ENCODE data around the gene NKIRAS2. TPM values are rescaled to one million over a fixed set of nuclear protein-coding genes. Genes with fewer than 3 reads are reported as not detected.

Gene NKIRAS2
- total and polyA plus RNA-seq, 2 donors (not counting 1 experiment from before 2014, with no cell fraction given): 18.8 to 37.7 TPM

DNA sequence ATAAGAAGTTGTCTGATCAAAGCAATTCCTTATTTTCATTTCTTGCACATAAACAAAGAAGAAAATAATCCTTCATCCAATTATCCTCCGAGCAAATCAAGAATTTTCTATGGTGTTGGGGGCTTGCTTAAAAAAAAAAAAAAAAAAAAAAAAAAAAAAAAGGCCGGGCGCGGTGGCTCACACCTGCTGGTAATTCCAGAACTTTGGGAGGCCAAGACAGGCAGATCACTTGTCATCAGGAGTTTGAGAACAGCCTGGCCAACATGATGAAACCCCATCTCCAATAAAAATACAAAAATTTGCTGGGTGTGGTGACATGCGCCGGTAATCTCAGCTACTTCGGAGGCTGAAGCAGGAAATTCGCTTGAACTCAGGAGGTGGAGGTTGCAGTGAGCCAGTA, 34.0 kb upstream of the NKIRAS2 start:
- H3K36me3 ChIP-seq (ENCODE audit: control insufficient read depth, insufficient read depth, low read length): peaks cover 13% of the 10 kb centered on the region
- H3K4me2 ChIP-seq (ENCODE audit: extremely low read depth, insufficient read depth, low read length): no peak overlapping the region
- no peaks in the 10 kb centered on the region for H3K4me1 ChIP-seq (ENCODE audit: control insufficient read depth, extremely low read depth, insufficient read depth, low read length)
- no peak overlapping the region for H3K4me3 ChIP-seq (replicated peaks in 1 of 4; ENCODE audit: control extremely low read depth in 1 of 4, insufficient read depth in 1 of 4, low read depth in 3 of 4, low read length in 4 of 4)
- H3K27me3 ChIP-seq (ENCODE audit: control insufficient read depth, insufficient read depth, low read length): no peaks in the 10 kb centered on the region
- H3K27ac ChIP-seq (ENCODE audit: insufficient read depth, low read length): no peak overlapping the region
- no peaks in the 10 kb centered on the region for H3K9me3 ChIP-seq (ENCODE audit: control insufficient read depth, insufficient read depth, low read depth, low read length)
- DNase-seq (ENCODE audit: low read depth in 2 of 2): no peak
- no peak overlapping the region for H2AFZ ChIP-seq (ENCODE audit: low read length)
- no peaks in the 10 kb centered on the region for H4K20me1 ChIP-seq (ENCODE audit: control insufficient read depth, extremely low read depth, insufficient read depth, low read length)
- TF ChIP-seq EZH2 (IDR thresholded peaks at IDR 0.05; ENCODE audit: low read length, missing control alignments): no peak
- TF ChIP-seq, protein P1, sequence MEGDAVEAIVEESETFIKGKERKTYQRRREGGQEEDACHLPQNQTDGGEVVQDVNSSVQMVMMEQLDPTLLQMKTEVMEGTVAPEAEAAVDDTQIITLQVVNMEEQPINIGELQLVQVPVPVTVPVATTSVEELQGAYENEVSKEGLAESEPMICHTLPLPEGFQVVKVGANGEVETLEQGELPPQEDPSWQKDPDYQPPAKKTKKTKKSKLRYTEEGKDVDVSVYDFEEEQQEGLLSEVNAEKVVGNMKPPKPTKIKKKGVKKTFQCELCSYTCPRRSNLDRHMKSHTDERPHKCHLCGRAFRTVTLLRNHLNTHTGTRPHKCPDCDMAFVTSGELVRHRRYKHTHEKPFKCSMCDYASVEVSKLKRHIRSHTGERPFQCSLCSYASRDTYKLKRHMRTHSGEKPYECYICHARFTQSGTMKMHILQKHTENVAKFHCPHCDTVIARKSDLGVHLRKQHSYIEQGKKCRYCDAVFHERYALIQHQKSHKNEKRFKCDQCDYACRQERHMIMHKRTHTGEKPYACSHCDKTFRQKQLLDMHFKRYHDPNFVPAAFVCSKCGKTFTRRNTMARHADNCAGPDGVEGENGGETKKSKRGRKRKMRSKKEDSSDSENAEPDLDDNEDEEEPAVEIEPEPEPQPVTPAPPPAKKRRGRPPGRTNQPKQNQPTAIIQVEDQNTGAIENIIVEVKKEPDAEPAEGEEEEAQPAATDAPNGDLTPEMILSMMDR (conservative IDR thresholded peaks at IDR 0.05 in 1 of 2, IDR thresholded peaks at IDR 0.05 in 1 of 2; ENCODE audit: low read depth in 1 of 2, low read length in 2 of 2): no peak
- no peak overlapping the region for H3K9ac ChIP-seq (ENCODE audit: insufficient read depth, low read length)
- no peaks in the 10 kb centered on the region for H3K79me2 ChIP-seq (ENCODE audit: control insufficient read depth, insufficient read depth, low read length)

- Histone ChIP-seq H3K9me3 (ENCODE audit: control insufficient read depth, insufficient read depth, low read depth, low read length) (no peaks in the 10 kb centered on the region), H3K9ac (ENCODE audit: insufficient read depth, low read length) (no peak overlapping the region), H3K27ac (ENCODE audit: insufficient read depth, low read length) (no peak overlapping the region), H3K4me3 (replicated peaks in 1 of 4; ENCODE audit: control extremely low read depth in 1 of 4, insufficient read depth in 1 of 4, low read depth in 3 of 4, low read length in 4 of 4) (no peak overlapping the region), H4K20me1 (ENCODE audit: control insufficient read depth, extremely low read depth, insufficient read depth, low read length) (no peaks in the 10 kb centered on the region), H3K27me3 (ENCODE audit: control insufficient read depth, insufficient read depth, low read length) (no peaks in the 10 kb centered on the region), H3K4me1 (ENCODE audit: control insufficient read depth, extremely low read depth, insufficient read depth, low read length) (no peaks in the 10 kb centered on the region), H3K36me3 (ENCODE audit: control insufficient read depth, insufficient read depth, low read length) (peaks cover 14% of the 10 kb centered on the region), H3K4me2 (ENCODE audit: extremely low read depth, insufficient read depth, low read length) (no peak overlapping the region), H2AFZ (ENCODE audit: low read length) (no peak overlapping the region), H3K79me2 (ENCODE audit: control insufficient read depth, insufficient read depth, low read length) (no peaks in the 10 kb centered on the region)
- TF ChIP-seq, protein P1 (conservative IDR thresholded peaks at IDR 0.05 in 1 of 2, IDR thresholded peaks at IDR 0.05 in 1 of 2; ENCODE audit: low read depth in 1 of 2, low read length in 2 of 2): no peak
- TF ChIP-seq EZH2 (IDR thresholded peaks at IDR 0.05; ENCODE audit: low read length, missing control alignments): no peak
- no peak for DNase-seq (ENCODE audit: low read depth in 2 of 2)
Observed at GRCh38 chr17:41986634-41987033, 33.3 kb upstream of the NKIRAS2 start.

DNA sequence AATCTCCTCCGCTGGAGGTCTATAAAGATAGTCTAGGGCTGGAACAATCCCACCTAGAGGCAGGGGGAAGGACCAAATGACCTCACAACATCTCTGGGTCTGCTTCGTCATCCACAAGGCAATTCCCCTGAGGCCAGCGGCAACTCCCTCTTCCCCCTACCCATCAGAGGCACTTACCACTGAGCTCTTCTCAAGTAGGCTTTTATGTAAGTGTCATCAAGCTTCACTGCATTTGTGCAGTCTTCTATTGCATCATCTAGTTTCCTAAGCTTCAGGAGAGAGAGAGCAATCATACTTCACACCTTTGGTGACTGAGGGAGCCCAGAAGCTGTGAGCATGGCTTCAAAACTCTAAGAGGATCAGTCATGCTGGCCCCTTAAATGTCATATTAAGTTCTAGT, 32.2 kb upstream of the NKIRAS2 start:
- H3K79me2 ChIP-seq (ENCODE audit: control insufficient read depth, insufficient read depth, low read length): no peaks in the 10 kb centered on the region
- H3K27ac ChIP-seq (ENCODE audit: insufficient read depth, low read length): no peak overlapping the region

More for the DNA sequence above, 32.2 kb upstream of the NKIRAS2 start:
- H3K4me1 ChIP-seq (ENCODE audit: control insufficient read depth, extremely low read depth, insufficient read depth, low read length): no peaks in the 10 kb centered on the region
- no peaks in the 10 kb centered on the region for H3K27me3 ChIP-seq (ENCODE audit: control insufficient read depth, insufficient read depth, low read length)
- no peak overlapping the region for H3K9ac ChIP-seq (ENCODE audit: insufficient read depth, low read length)
- no peaks in the 10 kb centered on the region for H4K20me1 ChIP-seq (ENCODE audit: control insufficient read depth, extremely low read depth, insufficient read depth, low read length)
- H3K36me3 ChIP-seq (ENCODE audit: control insufficient read depth, insufficient read depth, low read length): peaks cover 9% of the 10 kb centered on the region
- H3K9me3 ChIP-seq (ENCODE audit: control insufficient read depth, insufficient read depth, low read depth, low read length): no peaks in the 10 kb centered on the region
- H2AFZ ChIP-seq (ENCODE audit: low read length): no peak overlapping the region
- H3K4me3 ChIP-seq (replicated peaks in 1 of 4; ENCODE audit: control extremely low read depth in 1 of 4, insufficient read depth in 1 of 4, low read depth in 3 of 4, low read length in 4 of 4): no peak overlapping the region
- H3K4me2 ChIP-seq (ENCODE audit: extremely low read depth, insufficient read depth, low read length): no peak overlapping the region
- DNase-seq (ENCODE audit: low read depth in 2 of 2): no peak
- no peak for TF ChIP-seq EZH2 (IDR thresholded peaks at IDR 0.05; ENCODE audit: low read length, missing control alignments)
- TF ChIP-seq, protein P1 (conservative IDR thresholded peaks at IDR 0.05 in 1 of 2, IDR thresholded peaks at IDR 0.05 in 1 of 2; ENCODE audit: low read depth in 1 of 2, low read length in 2 of 2): no peak
